Erythroblast (primary cell): ENCODE measurements around the gene ZSCAN5C.

Experiments
- GATA1 ChIP-seq: IDR thresholded peaks from 2 replicates; pipeline ENCODE4 v1.6.1; 2011; ENCODE audit warnings: low read depth, mild to moderate bottlenecking, control low read depth, low read length, moderate library complexity
- POLR2A ChIP-seq: IDR thresholded peaks from 2 replicates; pipeline ENCODE4 v1.6.1; 2011; ENCODE audit warnings: mild to moderate bottlenecking, low read length

DNA sequence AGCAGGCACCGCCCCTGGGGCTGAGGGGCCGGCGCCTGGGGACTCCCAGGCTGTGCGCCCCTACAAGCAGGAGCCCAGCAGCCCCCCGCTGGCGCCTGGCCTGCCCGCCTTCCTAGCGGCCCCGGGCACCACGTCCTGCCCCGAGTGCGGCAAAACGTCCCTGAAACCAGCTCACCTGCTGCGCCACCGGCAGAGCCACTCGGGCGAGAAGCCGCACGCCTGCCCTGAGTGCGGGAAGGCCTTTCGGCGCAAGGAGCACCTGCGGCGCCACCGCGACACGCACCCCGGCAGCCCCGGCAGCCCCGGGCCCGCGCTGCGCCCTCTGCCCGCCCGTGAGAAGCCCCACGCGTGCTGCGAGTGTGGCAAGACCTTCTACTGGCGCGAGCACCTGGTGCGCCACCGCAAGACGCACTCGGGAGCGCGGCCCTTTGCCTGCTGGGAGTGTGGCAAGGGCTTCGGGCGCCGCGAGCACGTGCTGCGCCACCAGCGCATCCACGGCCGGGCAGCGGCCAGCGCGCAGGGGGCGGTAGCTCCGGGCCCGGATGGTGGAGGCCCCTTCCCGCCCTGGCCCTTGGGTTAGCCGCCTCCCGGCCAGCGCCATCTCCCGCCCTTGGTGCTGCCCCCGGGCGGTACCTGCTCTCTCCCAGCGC lies 42.3 kb upstream of the ZSCAN5C start:
- TF ChIP-seq POLR2A (no peak), GATA1 (no peak)
